Stimulated activated CD8-positive, alpha-beta memory T cell treated with anti-CD3 and anti-CD28 coated beads, Interleukin-12 subunit alpha, Interleukin-12 subunit beta, amount 100 ng/mL, for 4 hours (primary cell): Measurements from ENCODE around the gene GAB4.
A peak's percentile ranks its signal among the peaks of the same experiment; 100 is the strongest.
"Not testable (repeated sequence)": the region's sequence is repeated elsewhere in the genome, so short reads cannot be mapped to it uniquely, and the experiment has no call there.

Experiments used
- DNase-seq: peaks from one replicate; pipeline ENCODE4 v3.0.0-alpha.2; 2020; ENCODE audit warnings: low read depth

Gene GAB4

DNA sequence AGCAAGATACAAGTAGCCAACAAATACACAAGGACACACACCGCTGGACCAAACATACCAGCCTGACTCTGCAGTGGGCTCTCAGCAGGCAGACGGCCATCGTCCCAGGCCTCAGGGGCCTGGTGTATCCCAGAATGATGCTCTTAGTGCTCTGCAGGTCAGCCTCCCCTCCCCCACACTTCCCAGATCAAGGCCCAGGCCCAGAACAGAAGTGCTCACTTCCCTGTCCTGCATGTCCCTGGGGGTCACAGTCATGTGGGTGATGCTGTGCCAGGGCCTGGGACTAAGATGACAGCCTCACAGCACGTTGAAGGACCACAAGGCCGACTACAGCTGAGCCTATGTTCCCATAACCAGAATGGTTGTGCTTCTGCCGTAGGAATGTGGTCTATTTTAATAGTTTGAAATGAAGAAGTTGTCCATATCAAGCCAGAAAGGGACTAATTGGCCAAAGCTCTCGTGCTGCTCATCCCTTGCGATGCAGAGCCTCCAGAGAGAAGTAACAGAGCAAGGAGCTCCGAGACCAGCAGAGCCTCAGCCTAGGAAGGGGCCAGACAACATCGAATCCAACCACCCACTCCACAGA lies 48.6 kb downstream of the GAB4 start:
- DNase-seq = no peak

- DNase-seq = no peak
Observed at GRCh38 chr22:16958475-16958874, 49.5 kb downstream of the GAB4 start.

GRCh38 chr22:16957781-16958180 lies 50.2 kb downstream of the GAB4 start:
- no peak for DNase-seq

- DNase-seq = no peak
Observed at GRCh38 chr22:16956290-16956689, 51.7 kb downstream of the GAB4 start.

- DNase-seq = no peak
Observed at GRCh38 chr22:16955678-16956210, 52.3 kb downstream of the GAB4 start.

GRCh38 chr22:16955081-16955480 lies 52.9 kb downstream of the GAB4 start:
- DNase-seq = no peak

DNA sequence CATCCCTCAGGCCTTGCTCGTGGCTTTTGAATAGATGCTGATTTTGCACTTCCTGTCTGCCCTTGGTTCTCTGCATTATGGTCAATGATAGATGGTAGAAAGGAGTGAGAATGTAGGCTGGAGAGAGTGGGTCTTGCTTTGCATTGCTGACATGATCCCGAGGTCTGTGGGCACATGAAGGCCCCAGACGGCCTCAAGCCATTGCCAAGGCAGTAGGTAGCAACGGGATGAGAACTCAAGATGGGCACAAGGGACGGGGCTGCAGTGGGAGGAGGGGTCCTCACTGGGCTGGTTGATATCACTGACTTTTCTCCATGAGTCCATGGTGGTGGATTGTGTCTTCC lies 54.0 kb downstream of the GAB4 start:
- DNase-seq = no peak

- DNase-seq = no peak
Observed at GRCh38 chr22:16953206-16954059, 54.6 kb downstream of the GAB4 start.

- DNase-seq = no peak
Observed at GRCh38 chr22:16949561-16949960, 58.5 kb downstream of the GAB4 start.

GRCh38 chr22:16937811-16938210 lies 70.2 kb downstream of the GAB4 start:
- no peak for DNase-seq

DNA sequence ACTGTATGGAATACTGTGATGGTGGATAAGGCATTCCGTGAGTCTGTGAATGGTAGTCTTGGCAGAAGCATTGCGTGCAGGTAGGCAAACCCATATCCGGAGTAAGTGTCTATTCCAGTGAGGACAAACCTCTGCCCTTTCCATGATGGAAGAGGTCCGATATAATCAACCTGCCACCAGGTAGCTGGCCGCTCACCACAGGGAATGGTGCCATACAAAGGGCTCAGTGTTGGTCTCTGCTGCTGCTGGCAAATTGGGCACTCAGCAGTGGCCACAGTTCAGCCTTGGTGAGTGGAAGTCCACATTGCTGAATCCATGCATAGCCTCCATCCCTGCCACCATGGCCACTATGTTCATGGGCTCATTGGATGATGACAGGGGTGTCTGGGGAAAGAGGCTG lies 70.8 kb downstream of the GAB4 start:
- not testable (repeated sequence) for DNase-seq

- DNase-seq = no peak
Observed at GRCh38 chr22:16936625-16937024, 71.4 kb downstream of the GAB4 start.

- DNase-seq = no peak
Observed at GRCh38 chr22:16935209-16935608, 72.8 kb downstream of the GAB4 start.

DNA sequence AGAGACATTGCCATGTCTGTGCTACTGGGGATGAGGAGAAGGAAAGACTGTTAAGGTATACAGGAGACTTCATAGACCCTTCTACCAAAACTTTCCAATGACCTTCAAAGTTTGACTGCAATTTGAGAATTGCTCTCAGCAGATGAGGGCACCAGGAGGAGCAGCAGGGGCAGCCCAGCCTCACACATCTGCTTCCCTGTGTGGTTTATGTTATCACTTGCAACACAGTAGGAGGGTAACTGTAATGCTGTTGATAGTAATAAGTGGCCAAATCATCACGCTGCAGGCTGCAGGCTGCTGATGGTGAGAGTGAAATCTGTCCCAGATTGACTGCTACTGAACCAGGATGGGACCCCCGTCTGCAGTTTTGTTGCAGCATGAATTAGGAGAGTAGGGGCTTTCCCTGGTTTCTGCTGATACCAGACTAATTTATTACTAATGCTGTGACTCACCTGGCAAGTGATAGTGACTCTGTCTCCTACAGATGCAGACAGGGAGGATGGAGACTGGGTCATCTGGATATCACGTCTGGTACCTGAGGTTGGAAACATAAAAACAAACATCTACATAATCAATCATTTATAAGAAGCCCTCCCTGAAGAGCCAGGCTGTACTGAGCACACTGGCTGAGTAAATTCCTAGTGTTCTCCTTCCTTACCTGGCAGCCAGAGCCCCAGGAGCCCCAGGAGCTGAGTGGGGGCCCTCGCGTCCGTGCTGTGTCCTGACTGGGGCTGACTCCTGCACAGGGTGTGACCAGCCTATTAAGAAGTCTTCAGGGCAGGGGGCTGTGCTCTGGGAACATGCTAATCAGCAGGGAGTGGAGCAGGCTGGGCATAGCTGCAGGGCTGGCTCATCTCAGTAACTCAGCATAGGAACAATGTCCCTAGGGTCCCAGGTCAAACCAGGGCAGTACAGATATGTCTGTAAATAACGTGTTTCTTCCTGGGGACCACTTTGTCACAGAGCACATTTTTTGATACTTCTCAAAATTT lies 74.4 kb downstream of the GAB4 start:
- DNase-seq = no peak

GRCh38 chr22:16932577-16932976 lies 75.4 kb downstream of the GAB4 start:
- DNase-seq = no peak

- no peak for DNase-seq
Observed at GRCh38 chr22:16925407-16925966, 82.5 kb downstream of the GAB4 start.

GRCh38 chr22:16922706-16923105 lies 85.3 kb downstream of the GAB4 start:
- no peak for DNase-seq

DNA sequence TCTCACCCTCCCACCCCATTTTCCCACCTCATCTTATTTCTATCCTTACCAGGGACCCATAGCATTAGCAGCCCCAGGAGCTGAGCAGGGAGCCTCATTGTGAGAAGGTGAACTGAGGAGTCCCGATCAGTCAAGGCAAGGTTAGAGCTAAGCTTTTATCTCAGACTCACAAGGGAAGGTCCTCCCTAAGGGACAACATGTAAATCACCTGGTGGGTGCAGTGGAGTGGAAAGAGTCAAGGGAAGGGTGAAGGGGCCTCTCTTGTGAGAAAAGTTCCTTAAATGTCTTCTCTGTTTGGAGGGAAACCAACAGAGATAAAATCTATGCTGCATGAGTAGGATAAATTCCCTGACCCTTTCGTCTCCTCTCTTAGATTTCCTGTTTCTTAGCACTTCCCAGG lies 85.9 kb downstream of the GAB4 start:
- no peak for DNase-seq

DNA sequence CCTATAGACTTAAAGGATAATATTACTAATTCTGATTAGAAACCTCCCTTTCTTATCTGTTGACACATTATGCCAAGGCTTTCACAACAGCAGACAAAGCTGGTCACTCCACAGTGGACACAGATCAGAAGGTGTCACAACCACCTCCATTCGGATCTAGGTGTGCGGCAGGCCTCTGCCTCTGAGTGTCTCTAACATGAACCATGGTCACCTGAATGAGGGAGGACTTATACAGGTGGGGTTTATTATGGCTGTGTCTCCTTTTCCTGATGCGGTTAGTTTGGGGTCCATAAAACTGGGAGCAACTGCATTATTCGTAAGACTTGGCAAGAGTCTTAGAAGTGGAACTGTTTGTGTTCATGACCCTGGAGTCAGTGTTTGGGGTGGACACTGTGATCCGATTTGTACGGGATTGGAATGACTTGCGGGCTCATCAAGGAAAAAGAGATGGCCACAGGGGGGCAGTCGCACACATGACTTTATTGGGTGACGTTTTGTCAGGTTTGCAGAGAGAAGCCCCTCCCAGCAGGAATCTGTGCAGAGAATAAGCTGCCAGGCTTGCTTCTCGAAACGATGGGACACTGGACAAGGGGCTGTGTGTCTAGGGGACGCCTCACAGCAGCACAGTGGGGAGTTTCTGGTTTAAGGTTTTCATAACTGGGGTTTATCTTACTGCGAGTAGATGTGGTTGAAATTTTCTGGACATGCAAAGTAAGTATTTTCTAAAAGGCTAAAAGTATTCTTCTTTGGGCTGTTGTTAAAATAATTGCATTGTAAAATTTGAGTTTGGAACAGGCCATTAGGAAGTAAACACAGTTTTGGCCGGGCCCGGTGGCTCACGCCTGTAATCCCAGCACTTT lies 90.6 kb downstream of the GAB4 start:
- DNase-seq = peak; percentile 10

GRCh38 chr22:16915701-16916100 lies 92.3 kb downstream of the GAB4 start:
- DNase-seq = no peak

GRCh38 chr22:16914911-16915310 lies 93.1 kb downstream of the GAB4 start:
- not testable (repeated sequence) for DNase-seq
